ENCODE results near the gene CNTN6.

Gene CNTN6
- total RNA-seq = 0 to 2.4 (median 0) reads per million in 17 experiments

DNA sequence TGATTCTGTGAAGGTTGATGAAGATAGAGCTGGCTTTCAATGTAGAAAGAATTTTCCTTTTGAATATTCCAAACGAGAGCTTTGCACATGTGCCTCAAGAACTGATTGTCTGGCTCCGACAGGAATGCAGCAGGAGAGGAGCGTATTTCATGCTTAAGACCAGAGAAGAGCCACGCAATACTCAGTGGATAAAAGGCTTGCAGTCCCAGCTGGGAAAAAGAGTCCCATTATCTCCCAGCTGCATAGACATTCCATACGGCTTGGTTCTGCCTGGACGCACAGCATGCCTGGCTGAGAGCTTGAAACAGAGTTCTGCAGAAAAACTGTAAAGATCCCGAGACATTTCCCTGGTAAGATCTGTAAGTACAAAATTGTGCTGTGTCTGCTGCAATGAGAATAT lies at the start of gene CNTN6:
TSS of gene CNTN6 (plus strand) at position 254 of the 400 bp plus-strand sequence. CDS start 54,985 bp downstream, outside the sequence.
- no peak for DNase-seq

DNA sequence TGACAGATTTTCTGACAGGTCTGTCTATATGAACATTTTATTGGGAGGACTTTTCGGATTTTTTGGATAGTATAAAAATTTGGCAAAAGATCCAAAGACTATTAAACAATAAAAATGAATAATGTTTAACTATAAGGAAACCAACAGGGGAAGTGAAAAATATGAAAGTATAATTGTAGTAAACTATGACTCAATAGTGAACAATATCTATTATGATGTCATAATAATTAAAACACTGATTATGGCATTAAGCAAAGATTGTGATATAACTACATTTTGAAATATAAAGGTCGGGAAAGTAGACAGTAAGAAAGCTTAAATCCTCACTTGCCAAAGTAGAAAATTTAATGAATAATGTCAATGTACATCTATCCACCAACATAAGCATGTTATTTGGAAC lies 44.3 kb upstream of the CNTN6 start:
- DNase-seq = no peak

DNA sequence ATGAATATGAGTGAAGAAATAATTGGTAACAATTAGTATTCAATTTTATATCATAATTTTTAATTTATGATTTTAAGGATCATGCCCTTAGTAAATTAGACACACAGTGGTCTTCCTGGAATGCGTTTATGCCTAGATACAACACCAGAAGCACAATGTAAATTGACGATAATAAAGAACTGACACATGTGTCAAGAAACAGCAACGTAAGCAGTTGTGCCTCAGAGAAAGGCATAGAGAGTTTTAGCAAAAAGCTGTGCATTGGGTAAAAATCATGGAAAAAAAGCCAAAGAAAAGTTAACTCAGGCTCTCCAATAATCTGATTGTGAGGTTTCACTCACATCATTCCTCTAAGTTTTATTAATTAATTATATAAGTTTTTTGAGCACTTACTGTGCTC lies 37.0 kb upstream of the CNTN6 start:
- DNase-seq = no peak

DNA sequence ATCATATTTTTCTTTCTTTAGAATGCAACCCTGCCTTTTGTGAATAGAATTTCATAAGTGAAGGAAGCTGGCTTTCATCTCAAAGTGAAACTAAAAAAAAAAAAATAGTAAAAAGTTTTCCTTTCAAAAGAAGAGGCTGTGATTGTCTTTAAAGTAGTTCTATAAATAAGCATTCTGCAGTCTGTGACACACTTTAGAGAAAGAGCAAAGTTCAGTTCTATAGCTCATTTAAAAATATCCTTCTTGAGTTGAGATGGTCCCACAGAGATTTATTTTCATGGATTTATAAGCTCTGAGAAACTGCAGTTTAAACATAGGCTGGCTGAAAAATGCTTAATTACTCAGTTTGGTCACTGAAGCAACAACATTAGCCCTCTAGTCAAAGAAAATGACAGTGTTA lies 36.1 kb upstream of the CNTN6 start:
- no peak for DNase-seq

DNA sequence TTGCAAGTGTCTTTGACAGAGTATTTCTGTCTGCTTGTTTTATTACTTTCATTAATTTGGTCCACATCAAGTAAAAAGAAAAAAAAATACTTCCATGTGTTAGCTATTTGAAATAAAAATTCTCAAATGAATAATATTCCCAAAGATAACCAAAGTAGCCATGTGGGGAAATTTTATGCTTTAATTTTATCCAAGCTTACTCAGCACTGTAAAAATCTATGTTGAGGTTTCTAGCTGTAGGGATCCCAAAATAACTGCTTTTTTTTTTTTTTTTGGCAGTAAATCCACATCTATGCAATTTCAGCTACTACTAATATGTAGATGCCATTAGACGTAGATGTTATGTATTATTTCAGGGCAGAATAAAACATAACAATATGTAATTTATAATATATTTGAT lies 35.4 kb upstream of the CNTN6 start:
- no peak for DNase-seq

DNA sequence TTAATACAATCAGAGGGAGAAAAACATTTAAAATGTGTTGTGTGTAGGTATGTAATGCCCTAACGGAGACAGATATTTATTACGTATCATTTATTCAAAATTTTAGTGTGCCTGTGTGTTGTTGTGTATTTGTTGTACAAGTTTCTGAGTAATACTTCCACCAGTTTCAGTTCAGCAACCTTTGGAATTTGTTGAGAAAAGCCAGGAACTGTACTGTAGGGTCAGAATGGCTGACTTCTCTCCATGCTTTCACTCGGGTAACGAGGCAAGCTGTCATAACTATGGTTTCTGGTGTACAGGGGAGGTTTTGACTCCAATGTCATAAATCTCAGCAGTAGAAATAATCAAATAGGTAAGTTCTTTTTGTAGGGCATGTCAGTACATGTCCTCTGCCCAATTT lies 23.8 kb upstream of the CNTN6 start:
- DNase-seq = no peak

DNA sequence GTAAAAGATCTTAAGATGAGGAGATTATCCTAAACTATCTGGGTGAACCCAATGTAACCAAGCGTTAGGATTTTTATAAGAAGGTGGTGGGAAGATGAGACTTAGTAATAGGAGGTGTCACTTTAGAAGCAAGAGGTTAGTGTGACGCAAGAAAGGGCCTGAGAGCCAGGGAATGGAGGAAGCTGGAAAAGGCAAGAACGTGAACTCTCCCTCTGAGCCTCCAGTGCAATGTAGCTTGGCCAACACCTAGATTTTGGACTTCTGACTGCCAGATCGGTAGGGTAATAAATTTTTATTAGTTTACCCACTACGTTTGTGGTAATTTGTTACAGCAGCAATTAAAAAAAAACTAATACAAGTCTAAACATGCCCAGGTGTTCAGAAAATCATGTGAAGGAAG lies 20.8 kb upstream of the CNTN6 start:
- DNase-seq = no peak

DNA sequence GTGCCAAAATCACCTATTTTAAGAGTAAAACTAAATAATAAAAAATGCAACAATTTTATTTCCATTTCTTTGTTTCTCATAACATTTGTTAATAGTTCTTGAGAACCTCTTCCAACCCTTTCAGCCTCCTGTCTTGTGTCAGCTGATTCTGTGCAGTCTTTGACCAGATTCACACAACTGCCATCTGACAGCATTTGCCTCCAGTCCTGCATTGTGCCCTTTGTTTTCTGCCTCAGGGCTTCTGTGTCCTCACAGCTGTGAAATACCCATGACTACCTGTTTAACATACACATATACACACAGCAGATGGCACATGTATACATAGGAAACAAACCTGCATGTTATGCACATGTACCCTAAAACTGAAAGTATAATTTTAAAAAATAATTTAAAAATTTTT lies 13.2 kb upstream of the CNTN6 start:
- no peak for DNase-seq

DNA sequence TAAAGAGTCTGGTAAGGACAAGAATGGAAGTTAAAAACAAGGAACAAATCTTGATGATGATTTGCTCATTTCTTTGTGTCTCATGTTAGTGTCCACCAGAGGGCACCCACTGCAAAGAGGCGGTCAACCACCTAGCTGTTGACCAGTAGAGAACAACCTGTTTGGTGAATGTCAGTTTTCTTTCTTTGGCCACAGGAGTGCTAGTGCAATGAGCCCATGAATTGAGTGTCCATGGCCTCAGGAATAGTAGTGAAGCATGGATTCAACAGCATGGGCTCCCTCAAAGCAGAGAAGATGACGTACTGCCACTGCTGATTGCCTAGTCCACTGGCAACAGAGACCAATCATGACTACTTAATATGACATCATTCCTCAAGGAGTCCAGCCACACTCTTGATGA lies 10.7 kb upstream of the CNTN6 start:
- peak; percentile 1 to 45 (median 32) for DNase-seq

DNA sequence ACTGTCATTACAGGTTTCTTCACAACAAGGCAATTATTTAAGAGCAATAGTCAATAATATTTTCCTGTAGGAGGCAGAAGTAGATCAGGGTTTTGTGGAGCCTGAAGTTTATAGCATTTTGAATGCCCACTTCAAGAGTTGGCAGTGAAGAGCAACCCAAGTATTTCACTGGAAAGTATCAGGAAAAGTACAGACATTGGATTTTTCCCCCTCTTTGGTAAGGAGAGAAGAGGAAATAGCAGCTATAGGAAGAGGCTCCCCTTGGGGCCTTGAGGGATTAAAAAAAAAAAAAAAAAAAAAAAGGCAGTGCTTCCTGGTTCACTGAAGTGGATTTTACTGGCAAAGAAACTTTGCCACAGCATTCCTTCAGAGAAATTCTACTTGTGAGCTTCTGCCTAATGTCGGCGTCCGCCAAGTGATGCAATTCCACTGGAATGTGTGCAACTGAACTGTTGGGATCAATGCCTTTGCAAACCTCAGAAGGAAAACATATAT lies 5.7 kb upstream of the CNTN6 start:
- DNase-seq = no peak

DNA sequence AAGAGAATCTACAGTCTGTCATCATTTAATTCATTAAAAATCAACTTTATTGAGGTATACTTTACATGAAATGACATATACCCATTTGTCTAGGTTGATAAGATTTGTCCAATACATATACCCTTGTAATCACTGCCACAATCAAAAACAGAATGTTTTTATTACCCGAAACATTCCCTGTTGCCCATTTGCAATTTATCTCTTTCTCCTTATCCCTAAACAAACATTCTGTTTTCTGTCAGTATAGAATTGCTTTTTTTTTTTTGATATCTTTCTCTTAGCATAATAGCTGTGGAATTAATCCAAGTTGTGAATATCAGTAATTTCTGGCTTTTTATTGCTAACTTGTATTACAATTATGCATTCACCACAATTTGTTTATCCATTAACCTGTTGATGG lies 4.3 kb upstream of the CNTN6 start:
- DNase-seq = no peak

DNA sequence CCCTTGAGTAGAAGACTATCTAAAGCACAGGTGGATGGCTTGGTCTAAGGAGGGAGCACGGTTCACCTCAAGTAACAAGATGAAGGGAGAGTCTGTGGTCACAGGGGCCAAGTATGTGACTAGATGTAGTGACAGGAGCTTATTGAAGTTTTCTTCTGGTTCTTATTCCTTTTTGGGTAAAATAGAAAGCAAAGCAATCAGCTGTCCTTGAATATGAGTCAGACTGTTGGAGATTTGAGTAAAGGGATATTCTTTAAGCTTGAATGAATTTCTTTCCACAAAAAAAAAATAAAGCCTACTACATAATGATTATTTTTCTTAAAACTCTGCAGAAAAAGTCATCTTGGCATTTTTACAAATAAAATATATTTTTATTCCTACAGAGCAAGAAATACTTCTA lies 1.5 kb upstream of the CNTN6 start:
- DNase-seq = no peak

DNA sequence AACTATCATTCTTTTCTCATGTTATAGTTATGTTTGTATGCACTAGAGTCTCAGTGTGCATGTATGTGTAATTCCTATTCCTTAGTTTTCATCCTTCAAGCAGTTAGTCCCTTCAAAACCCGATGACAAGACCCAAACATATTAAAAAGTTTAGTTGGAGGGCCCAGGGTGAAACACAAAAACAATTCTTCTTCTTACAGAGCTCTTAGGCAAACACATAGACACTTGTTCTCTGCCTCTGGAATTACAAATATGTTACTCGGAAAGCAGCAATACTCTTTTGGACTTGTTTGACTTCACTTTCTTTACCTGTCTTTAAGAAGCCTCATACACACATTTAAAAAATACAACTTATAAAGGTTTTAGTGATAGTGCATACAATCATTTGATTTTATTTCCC lies 763 bp upstream of the CNTN6 start:
- DNase-seq = no peak

DNA sequence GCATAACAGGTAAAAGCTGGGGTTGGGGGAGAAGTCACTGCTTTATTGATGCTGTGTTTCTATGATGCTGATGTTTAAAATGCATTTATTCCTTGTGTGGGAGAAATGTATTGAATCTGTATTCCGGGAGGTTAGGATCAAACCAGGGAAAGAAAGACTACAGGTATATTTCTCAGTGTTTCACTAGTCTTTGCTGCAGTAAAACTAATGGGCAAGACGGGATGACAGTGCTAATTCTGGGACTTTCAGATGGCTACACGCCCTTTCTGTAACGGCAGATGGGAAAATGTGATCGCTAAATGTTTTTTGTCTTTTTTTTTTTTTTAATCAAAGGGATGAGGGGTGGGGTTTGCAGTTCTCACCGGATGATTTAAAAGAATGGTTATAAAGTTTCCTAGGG lies 393 bp downstream of the CNTN6 start:
- no peak for DNase-seq

DNA sequence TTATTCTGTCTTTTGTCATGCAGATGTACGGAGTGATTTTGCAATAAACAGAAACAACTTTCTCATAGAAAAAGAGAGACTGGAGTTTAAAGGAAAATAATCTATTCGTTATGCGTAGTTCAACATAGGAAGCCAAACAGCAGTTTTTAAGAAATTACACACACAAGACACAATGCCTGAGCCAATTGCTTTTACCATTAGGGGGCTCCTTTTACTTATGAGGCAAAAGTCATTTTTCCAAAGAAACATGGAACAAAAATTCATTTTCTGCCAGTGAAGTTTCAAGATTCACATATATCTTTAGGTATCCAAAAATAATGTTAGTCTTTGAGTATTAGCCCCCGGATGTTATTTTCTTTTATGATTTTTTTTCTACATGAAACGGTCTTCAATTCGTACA lies 10.7 kb downstream of the CNTN6 start:
- DNase-seq = no peak

DNA sequence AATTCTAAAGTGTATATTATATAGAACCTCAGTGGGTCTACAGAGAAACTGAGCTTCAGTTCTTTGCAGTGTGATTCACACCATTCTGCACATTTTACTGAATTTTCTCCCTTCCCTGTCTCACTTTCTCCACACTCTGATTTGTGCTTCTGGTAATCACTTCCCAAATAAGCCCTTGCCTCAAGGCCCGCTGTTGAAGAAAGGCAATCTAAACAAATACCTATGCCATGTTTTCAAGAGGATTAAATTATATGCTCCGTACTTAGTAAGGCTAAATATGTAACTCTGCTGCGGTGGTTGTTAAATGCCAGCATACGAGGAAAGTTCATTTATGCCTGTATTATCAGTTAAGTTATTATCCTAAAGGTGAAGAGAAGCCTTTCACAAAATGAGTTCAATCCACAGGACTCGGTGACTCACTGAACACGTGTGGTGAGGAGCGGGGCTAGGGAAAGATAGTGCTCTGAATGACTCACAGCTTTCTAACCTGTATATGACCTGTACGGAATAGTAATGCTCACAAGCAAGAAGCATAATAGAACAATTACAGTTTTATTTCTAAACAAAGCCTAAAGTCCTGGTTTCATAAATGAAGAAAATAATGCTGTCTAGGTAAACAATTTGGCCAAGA lies 25.1 kb downstream of the CNTN6 start:
- DNase-seq = no peak

DNA sequence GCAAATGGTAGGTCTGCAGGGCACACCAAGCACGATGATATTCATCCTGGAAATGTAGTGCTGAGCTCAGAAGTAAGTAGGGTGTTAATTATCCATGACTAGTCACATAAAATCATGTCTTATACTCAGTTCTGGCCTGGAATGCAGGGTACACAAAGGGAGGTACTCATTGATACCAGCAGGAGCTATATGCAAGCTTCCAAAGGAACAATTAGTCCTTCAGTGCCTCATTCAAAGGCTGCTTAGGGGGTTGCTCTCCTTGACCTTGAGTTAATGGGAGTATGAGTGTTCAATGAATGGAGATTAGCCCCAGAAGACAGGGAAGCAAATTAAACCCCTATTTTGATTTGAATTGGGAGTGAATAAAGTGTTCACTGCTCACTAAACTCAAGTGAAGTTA lies 38.3 kb downstream of the CNTN6 start:
- no peak for DNase-seq

DNA sequence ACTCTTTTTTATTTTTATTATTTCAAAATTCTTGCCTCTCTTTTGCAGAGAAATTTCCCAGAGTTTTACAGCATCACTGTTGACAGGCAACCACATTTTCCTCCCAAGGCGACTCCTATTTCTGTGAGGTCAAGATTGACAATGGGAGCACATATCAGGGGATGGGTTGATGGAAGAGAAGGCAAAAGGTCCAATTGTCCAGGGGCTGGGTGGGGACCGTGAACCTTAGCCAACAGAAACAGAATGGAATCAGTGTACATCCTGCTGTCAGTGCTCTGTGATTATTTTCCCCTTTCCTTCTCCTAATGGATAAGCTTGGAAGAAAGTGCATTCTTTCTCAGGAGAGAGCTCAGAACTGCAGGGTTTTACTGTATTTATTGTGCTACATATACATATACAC lies 42.4 kb downstream of the CNTN6 start:
- DNase-seq = no peak

DNA sequence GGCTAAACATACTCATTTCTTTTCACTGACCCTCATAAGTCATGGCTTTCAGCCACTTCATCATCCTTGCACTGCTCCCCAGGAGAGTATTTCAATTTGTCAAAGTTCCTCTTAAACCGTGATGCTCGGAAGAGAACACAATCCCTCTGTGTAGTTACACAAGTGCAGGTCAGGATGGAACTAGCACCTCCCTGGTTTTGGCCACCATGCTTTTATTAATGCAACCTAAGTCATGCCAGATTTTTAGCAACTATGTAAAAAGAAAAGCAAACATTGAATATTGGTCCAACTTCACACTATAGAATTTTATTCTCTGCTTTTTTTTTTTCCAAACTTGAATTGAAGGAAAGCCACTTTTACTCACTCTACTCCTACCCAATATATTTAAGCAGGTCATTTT lies 45.2 kb downstream of the CNTN6 start:
- DNase-seq = no peak

DNA sequence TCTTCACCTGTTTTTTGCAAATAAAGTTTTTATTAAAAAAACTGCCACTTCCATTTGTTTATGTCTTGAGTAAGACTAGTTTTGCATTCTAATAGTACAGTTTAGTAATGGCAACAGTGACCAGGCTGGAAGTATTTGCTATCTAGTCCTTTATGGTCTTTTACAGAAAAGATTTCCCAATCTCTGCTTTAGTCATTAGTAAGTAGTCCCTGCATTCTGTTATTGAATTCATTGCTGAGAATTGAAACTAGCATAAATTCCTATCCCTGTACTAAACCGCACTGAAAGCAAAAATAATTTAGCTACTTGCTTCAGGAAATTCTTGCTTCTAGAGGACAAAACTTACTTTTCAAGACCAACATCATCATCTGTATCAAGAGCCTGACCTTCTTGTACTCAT lies 46.2 kb downstream of the CNTN6 start:
- no peak for DNase-seq

DNA sequence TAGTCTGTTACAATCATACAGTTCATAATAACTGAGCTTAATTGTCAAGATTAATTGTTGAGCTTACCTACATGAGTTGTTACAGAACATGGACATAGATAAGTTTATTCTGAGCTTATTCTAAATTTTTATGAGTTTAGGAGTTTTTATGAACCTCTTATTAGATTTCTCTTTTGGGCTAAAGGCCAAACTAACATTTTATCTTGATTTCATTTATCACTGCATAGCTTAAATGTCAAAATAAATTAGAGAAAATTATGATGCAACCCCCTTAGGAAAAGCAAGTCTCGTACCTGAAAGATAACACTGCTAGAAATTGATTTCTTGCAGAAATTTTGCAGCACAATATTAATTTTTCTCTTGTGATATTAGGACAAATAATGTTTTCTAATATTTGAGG lies 54.5 kb downstream of the CNTN6 start:
- no peak for DNase-seq

DNA sequence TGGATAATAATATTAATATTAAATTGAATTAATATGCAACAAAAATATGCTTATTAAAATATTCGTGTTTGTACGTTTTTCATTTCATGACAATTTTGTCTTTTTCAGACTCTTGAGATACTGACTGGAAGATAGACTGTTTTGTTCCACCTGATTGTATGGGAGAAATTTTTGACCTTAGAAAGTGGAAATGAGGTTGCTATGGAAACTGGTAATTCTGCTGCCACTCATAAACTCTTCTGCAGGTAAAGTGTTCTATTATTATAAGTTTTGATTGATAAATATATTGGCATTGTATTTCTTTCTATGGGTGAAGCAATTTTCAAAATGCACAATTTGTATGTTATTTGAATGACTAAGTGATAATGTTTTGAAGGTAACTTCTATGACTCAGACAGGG lies 55.0 kb downstream of the CNTN6 start:
- DNase-seq = no peak

DNA sequence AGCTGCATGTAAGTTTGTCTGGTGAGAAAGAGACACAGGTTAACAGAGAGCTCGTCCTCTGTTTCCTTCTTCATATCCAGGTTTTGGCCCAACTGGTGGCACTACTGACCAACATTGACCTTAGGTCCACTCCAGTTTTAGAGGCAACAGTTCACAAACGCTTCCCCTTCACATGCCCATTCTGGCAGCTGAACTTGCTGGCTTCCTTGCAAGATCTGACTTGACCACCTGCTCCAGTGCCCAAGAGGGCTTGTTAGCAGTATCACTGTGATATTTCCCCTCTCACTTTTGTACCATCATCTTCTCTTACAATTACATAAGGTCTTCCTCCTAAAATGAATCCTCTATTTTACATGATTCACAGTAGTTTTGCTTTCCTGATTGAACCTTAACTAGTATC lies 71.3 kb downstream of the CNTN6 start:
- no peak for DNase-seq

DNA sequence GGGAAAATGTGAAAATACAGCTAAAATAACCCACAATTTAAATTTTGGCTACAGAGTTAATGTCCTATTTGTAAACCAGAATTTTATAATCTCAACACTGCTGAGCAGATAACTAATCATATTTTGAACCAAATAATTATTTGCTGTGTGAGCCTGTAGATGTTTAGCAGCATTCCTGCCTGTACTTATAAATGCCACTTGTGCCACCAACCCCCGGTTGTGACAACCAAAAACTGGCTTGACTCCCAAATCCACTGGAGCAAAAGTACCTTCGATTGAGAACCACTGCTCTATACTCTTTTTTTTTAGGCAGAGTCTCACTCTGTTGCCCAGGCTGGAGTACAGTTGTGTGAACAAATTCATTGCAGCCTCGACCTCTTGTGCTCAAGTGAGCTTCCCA lies 78.5 kb downstream of the CNTN6 start:
- no peak for DNase-seq

DNA sequence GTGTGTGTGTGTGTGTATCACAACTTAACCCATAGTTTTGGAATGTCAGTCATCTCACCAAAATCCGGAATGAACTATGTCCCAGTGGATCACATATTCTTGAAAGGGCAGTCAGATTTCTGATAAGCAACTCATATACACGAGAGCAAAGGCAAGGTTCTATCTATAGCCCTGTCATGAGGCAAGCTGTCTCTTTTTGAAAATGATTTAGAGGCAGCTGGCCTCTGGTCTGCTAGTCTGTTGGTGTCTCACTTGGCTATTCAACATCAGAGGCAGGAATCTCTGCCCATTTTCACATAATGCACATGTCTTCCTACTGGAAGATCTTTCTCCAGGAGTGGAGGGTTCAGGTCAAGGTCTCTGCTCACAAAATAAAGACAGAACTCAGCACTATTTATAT lies 79.8 kb downstream of the CNTN6 start:
- DNase-seq = no peak
